HEK293T (cell line): Measurements from ENCODE around the gene LYRM4.

Experiments
- CTCF ChIA-PET: fragments of 350-600 bp; formaldehyde crosslinking; extraction: SDS; loops from one replicate; lab custom pipeline; 2021; ENCODE audit warnings: antibody characterized with exemption, inconsistent platforms; lab: Yijun Ruan, JAX
- POLR2A ChIA-PET: fragments of 350-600 bp; formaldehyde crosslinking; extraction: SDS; loops from one replicate; lab custom pipeline; 2020; ENCODE audit warnings: antibody characterized with exemption, inconsistent platforms; lab: Yijun Ruan, JAX
- DNase-seq: peaks from one replicate; pipeline ENCODE4 v3.0.0; 2012; ENCODE audit warnings: mixed read lengths; ENCODE audit errors: extremely low spot score
- ARNT ChIP-seq: fragments of 450-650 bp; IDR thresholded peaks from 2 replicates; pipeline ENCODE4 v1.6.1; 2017; ENCODE audit warnings: mild to moderate bottlenecking
- BHLHE40 ChIP-seq: fragments of 450-650 bp; IDR thresholded peaks from 2 replicates; pipeline ENCODE4 v1.6.1; 2016; ENCODE audit warnings: mild to moderate bottlenecking, moderate library complexity, borderline replicate concordance
- CTBP1 ChIP-seq: fragments of 450-650 bp; IDR thresholded peaks from 2 replicates; pipeline ENCODE4 v1.6.1; 2016; ENCODE audit warnings: borderline replicate concordance
- ELF4 ChIP-seq: fragments of 450-650 bp; IDR thresholded peaks from 2 replicates; pipeline ENCODE4 v1.6.1; 2017; ENCODE audit warnings: antibody characterized with exemption
- FOXA1 ChIP-seq: fragments of 450-650 bp; IDR thresholded peaks from 2 replicates; pipeline ENCODE4 v1.6.1; 2016; ENCODE audit warnings: mild to moderate bottlenecking
- FOXK2 ChIP-seq: fragments of 450-650 bp; IDR thresholded peaks from 2 replicates; pipeline ENCODE4 v1.6.1; 2016; ENCODE audit warnings: mild to moderate bottlenecking
- FOXM1 ChIP-seq: fragments of 450-650 bp; IDR thresholded peaks from 2 replicates; pipeline ENCODE4 v1.6.1; 2017; ENCODE audit warnings: mild to moderate bottlenecking, borderline replicate concordance
- HDGF ChIP-seq: fragments of 450-650 bp; IDR thresholded peaks from 2 replicates; pipeline ENCODE4 v1.6.1; 2017; ENCODE audit warnings: antibody characterized with exemption, borderline replicate concordance
- L3MBTL2 ChIP-seq: fragments of 450-650 bp; conservative IDR thresholded peaks from 2 replicates; pipeline ENCODE4 v1.6.1; 2016; ENCODE audit warnings: mild to moderate bottlenecking
- LEF1 ChIP-seq: fragments of 450-650 bp; IDR thresholded peaks from 2 replicates; pipeline ENCODE4 v1.6.1; 2017; ENCODE audit warnings: mild to moderate bottlenecking, borderline replicate concordance
- NFRKB ChIP-seq: fragments of 450-650 bp; IDR thresholded peaks from 2 replicates; pipeline ENCODE4 v1.6.1; 2016; ENCODE audit warnings: mild to moderate bottlenecking, moderate library complexity
- PKNOX1 ChIP-seq: fragments of 450-650 bp; IDR thresholded peaks from 2 replicates; pipeline ENCODE4 v1.6.1; 2016
- SP1 ChIP-seq: fragments of 450-650 bp; IDR thresholded peaks from 2 replicates; pipeline ENCODE4 v1.6.1; 2017
- SUZ12 ChIP-seq: fragments of 450-650 bp; IDR thresholded peaks from 2 replicates; pipeline ENCODE4 v1.6.1; 2016; ENCODE audit warnings: mild to moderate bottlenecking
- TARDBP ChIP-seq: fragments of 450-650 bp; IDR thresholded peaks from 2 replicates; pipeline ENCODE4 v1.6.1; 2016
- ZNF384 ChIP-seq: fragments of 450-650 bp; IDR thresholded peaks from 2 replicates; pipeline ENCODE4 v1.6.1; 2016

LYRM4 gene

GRCh38 chr6:5093231-5094015 is 167.3 kb downstream of the LYRM4 start:
- DNase-seq = no peak
- ChIA-PET POLR2A (no interaction called here), CTCF (no interaction called here)
- TF ChIP-seq SUZ12 = no peak
- TF ChIP-seq SP1 = no peak
- no peak for TF ChIP-seq FOXK2
- TF ChIP-seq TARDBP = no peak
- no peak for TF ChIP-seq FOXA1
- TF ChIP-seq HDGF = no peak
- no peak for TF ChIP-seq ELF4
- no peak for TF ChIP-seq BHLHE40
- no peak for TF ChIP-seq ZNF384
- no peak for TF ChIP-seq LEF1
- TF ChIP-seq FOXM1 = no peak
- no peak for TF ChIP-seq NFRKB
- no peak for TF ChIP-seq CTBP1
- no peak for TF ChIP-seq L3MBTL2
- TF ChIP-seq ARNT = no peak

DNA sequence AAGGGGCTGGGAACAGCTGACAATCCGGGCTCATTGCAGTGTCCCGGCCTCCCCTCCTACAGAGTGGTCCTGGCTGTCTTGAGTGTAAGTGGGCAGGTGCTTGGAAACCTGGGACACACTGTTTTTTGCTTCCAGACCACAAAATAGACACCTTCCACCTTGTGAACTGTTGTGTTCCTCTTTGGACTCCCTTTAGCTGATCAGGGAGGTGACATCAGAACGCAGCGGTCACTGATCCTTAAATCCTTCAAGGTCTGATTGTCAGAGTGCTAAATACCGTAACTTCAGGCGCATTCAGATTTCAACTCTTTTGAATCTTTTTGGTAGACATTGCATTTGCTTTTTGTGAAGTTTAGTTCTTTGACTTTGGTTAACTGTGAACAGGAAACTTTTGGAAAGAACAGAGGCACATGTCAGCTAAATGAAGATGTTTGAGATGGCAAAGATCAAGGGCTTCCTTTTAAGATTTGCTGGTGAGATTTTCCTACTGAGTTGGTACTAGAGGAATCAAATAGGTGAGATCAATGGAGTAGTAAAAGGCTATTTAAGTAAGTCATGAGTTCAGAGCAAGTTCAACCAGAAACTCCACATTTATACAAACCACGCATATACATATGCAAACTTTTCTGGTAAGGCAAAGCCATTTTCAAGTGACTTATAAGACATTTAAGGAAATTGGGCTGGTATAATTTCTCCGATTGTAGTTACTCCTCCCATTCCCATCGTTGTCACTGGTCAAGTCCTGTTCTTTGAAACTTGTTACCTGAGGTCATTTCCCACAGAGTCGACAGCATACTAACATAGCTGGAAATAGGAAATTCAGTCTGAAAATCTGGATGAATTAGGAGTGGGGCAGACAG is 169.3 kb downstream of the LYRM4 start:
- no peak for DNase-seq
- TF ChIP-seq BHLHE40 (no peak), LEF1 (no peak), CTBP1 (no peak), ELF4 (no peak), ZNF384 (no peak), HDGF (no peak), L3MBTL2 (no peak), TARDBP (no peak), PKNOX1 (no peak), FOXM1 (no peak), FOXK2 (no peak), SP1 (no peak)
- CTCF ChIA-PET = interaction anchor here (1.1 kb wide), 1 partner anchor 13 kb away, joined by 5 read pairs; no protein-coding TSS in a partner anchor
- POLR2A ChIA-PET = no interaction called here

- TF ChIP-seq TARDBP = no peak
- TF ChIP-seq SP1 = no peak
- no peak for TF ChIP-seq FOXK2
- TF ChIP-seq L3MBTL2 = no peak
- TF ChIP-seq ARNT = no peak
- no peak for TF ChIP-seq BHLHE40
- no peak for TF ChIP-seq ZNF384
- no peak for TF ChIP-seq FOXA1
- no peak for TF ChIP-seq CTBP1
- no peak for TF ChIP-seq LEF1
- TF ChIP-seq NFRKB = no peak
- ChIA-PET POLR2A (no interaction called here), CTCF (interaction anchor here (1.1 kb wide), 1 partner anchor 12 kb away, joined by 5 read pairs; no protein-coding TSS in a partner anchor)
- no peak for DNase-seq
Observed at GRCh38 chr6:5090603-5091002, 170.1 kb downstream of the LYRM4 start.

DNA sequence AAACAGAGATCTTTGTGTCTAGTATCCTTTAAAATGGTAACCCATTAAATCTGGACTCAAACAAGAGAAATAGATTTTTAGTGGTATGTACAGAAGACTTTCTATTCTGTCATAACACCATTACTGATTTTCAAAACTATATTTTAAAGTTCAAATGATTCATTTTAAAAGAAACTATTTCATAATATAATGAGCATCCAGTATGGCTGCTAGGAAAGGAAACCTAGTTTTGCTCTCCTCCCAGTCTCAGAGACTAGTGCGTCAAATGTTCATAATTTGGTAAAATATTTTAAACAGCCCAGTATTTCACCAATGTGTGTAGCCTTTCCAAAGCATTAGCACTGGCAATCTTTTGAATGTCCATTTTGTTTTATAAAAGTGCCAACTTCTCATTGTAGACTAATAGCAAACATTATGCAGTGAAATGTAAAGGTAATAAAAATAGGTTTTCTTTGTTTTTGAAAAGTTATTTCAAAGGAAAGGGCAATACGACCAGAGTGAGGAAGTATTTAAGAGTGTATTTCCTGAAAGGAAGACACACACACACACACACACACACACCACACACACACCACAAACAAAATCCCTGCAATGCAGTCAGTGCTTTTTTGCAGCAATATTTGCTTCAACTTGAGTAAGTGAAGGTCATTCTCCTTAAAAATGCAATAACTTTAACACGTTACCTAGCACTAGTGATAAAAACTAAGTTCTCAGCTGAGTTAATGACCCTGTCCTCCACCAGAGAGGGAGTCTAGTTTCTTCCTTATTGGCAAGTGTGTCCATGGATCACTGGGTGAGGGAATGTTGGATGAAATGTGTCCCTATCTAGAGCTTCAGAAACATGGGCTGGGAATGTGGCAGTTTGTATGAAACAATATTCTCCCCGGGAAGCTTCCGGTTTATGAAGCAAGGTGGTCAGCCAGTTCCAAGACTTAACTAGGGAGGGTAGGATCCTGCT is 171.0 kb downstream of the LYRM4 start:
- TF ChIP-seq LEF1 = no peak
- no peak for TF ChIP-seq FOXM1
- TF ChIP-seq ARNT = no peak
- no peak for TF ChIP-seq ELF4
- TF ChIP-seq CTBP1 = no peak
- TF ChIP-seq SUZ12 = no peak
- no peak for TF ChIP-seq FOXA1
- no peak for DNase-seq
- ChIA-PET CTCF (interaction anchor here (1.1 kb wide), 1 partner anchor 11 kb away, joined by 5 read pairs; no protein-coding TSS in a partner anchor), POLR2A (no interaction called here)

GRCh38 chr6:5088780-5089179 is 172.0 kb downstream of the LYRM4 start:
- POLR2A ChIA-PET = no interaction called here
- no peak for DNase-seq
- TF ChIP-seq LEF1 (no peak), TARDBP (no peak), PKNOX1 (no peak), L3MBTL2 (no peak), ZNF384 (no peak), SP1 (no peak), FOXA1 (no peak), FOXM1 (no peak), ARNT (no peak)
- CTCF ChIA-PET = no interaction called here

- POLR2A ChIA-PET = no interaction called here
- CTCF ChIA-PET = no interaction called here
Observed at GRCh38 chr6:5087389-5087788, 173.4 kb downstream of the LYRM4 start.

More at GRCh38 chr6:5087389-5087788, 173.4 kb downstream of the LYRM4 start:
- TF ChIP-seq CTBP1 = no peak
- no peak for TF ChIP-seq BHLHE40
- no peak for TF ChIP-seq NFRKB
- no peak for TF ChIP-seq SP1
- no peak for DNase-seq
